ENCODE results near the gene POC1A. TPM values are rescaled to one million over a fixed set of nuclear protein-coding genes. Genes with fewer than 3 reads are reported as not detected.

Gene POC1A
- total RNA-seq, 2 experiments from 2014 or later = 32.3 to 32.7 TPM

GRCh38 chr3:52029535-52029934 is 124.7 kb downstream of the POC1A start:
- Mint-ChIP-seq H3K4me1 (ENCODE audit: low read depth) (no peaks in the 10 kb centered on the region), H3K4me3 (no peak overlapping the region), H3K36me3 (ENCODE audit: low read depth) (no peaks in the 10 kb centered on the region), H3K27ac (no peak overlapping the region), H3K9me3 (no peaks in the 10 kb centered on the region), H3K27me3 (ENCODE audit: low read depth) (no peaks in the 10 kb centered on the region)
- no peak for DNase-seq
- CTCF ChIA-PET = no interaction called here
- intact Hi-C loops (cut with micrococcal nuclease) = no loop called here

- H3K36me3 Mint-ChIP-seq (ENCODE audit: low read depth) = no peaks in the 10 kb centered on the region
- H3K27ac Mint-ChIP-seq = no peak overlapping the region
- CTCF ChIA-PET = interaction anchor here (0.7 to 0.8 kb wide), 2 partner anchors 12 to 119 kb away, joined by 3 read pairs; no protein-coding TSS in a partner anchor
- DNase-seq = no peak
- H3K4me3 Mint-ChIP-seq = no peak overlapping the region
- H3K27me3 Mint-ChIP-seq (ENCODE audit: low read depth) = no peaks in the 10 kb centered on the region
- intact Hi-C loops (cut with micrococcal nuclease) = no loop called here
- H3K9me3 Mint-ChIP-seq = no peaks in the 10 kb centered on the region
- no peaks in the 10 kb centered on the region for H3K4me1 Mint-ChIP-seq (ENCODE audit: low read depth)
Measured at GRCh38 chr3:52029053-52029452, 125.2 kb downstream of the POC1A start.

GRCh38 chr3:52028572-52028971 is 125.7 kb downstream of the POC1A start:
- H3K4me1 Mint-ChIP-seq (ENCODE audit: low read depth) = no peaks in the 10 kb centered on the region
- H3K27ac Mint-ChIP-seq = no peak overlapping the region
- no peaks in the 10 kb centered on the region for H3K27me3 Mint-ChIP-seq (ENCODE audit: low read depth)
- no peak for DNase-seq
- intact Hi-C loops (cut with micrococcal nuclease) = no loop called here
- no peaks in the 10 kb centered on the region for H3K36me3 Mint-ChIP-seq (ENCODE audit: low read depth)
- H3K4me3 Mint-ChIP-seq = no peak overlapping the region
- H3K9me3 Mint-ChIP-seq = no peaks in the 10 kb centered on the region
- CTCF ChIA-PET = interaction anchor here (0.7 to 0.8 kb wide), 2 partner anchors 12 to 119 kb away, joined by 3 read pairs; no protein-coding TSS in a partner anchor

GRCh38 chr3:52026041-52026440 is 128.2 kb downstream of the POC1A start:
- intact Hi-C loops (cut with micrococcal nuclease) = no loop called here

GRCh38 chr3:52025453-52025852 is 128.8 kb downstream of the POC1A start:
- no peak overlapping the region for H3K27ac Mint-ChIP-seq
- no peaks in the 10 kb centered on the region for H3K36me3 Mint-ChIP-seq (ENCODE audit: low read depth)
- DNase-seq = no peak
- H3K27me3 Mint-ChIP-seq (ENCODE audit: low read depth) = no peaks in the 10 kb centered on the region
- no peaks in the 10 kb centered on the region for H3K9me3 Mint-ChIP-seq
- CTCF ChIA-PET = no interaction called here
- intact Hi-C loops (cut with micrococcal nuclease) = no loop called here
- no peak overlapping the region for H3K4me3 Mint-ChIP-seq
- no peaks in the 10 kb centered on the region for H3K4me1 Mint-ChIP-seq (ENCODE audit: low read depth)

More at GRCh38 chr3:52026041-52026440, 128.2 kb downstream of the POC1A start:
- CTCF ChIA-PET = no interaction called here
- H3K9me3 Mint-ChIP-seq = no peaks in the 10 kb centered on the region
- no peak overlapping the region for H3K4me3 Mint-ChIP-seq
- H3K27ac Mint-ChIP-seq = no peak overlapping the region
- H3K4me1 Mint-ChIP-seq (ENCODE audit: low read depth) = no peaks in the 10 kb centered on the region
- H3K27me3 Mint-ChIP-seq (ENCODE audit: low read depth) = no peaks in the 10 kb centered on the region
- no peak for DNase-seq
- H3K36me3 Mint-ChIP-seq (ENCODE audit: low read depth) = no peaks in the 10 kb centered on the region

Other genes starting within 250 kb of the POC1A start
- gene RRP9, start 212.5 kb downstream of the POC1A start, total RNA-seq = 10 to 100 TPM; 24.6 to 25.0 TPM
- 10 to 100 TPM in 1 of 2 experiments, 1 to 10 TPM in 1; 10.0 to 11.1 TPM for gene PARP3, start 212.1 kb downstream of the POC1A start, total RNA-seq
- gene GPR62, start 199.0 kb downstream of the POC1A start, total RNA-seq = not detected
- gene PCBP4, start 187.0 kb downstream of the POC1A start, total RNA-seq = 1 to 10 TPM; 8.9 to 9.1 TPM
- 10 to 100 TPM; 81.8 to 85.8 TPM for gene ABHD14B, start 180.4 kb downstream of the POC1A start, total RNA-seq
- gene ABHD14A, start 179.4 kb downstream of the POC1A start, total RNA-seq = 1 to 10 TPM; 5.4 to 5.7 TPM
- gene ACY1, start 170.9 kb downstream of the POC1A start, total RNA-seq = 10 to 100 TPM; 62.1 to 68.9 TPM
- 1,000 to 10,000 TPM; 1,927 to 1,957 TPM for gene RPL29, start 158.5 kb downstream of the POC1A start, total RNA-seq
- gene DUSP7, start 97.9 kb downstream of the POC1A start, total RNA-seq = 1 to 10 TPM; 8.2 to 9.1 TPM
- gene ALAS1, start 43.7 kb upstream of the POC1A start, total RNA-seq = 10 to 100 TPM; 35.7 to 37.8 TPM
- gene TLR9, start 71.2 kb upstream of the POC1A start, total RNA-seq = under 1 TPM; 0.62 to 0.89 TPM
- 10 to 100 TPM; 89.1 to 91.3 TPM for gene TWF2, start 84.7 kb upstream of the POC1A start, total RNA-seq
- gene PPM1M, start 91.3 kb upstream of the POC1A start, total RNA-seq = 100 to 1,000 TPM; 107 to 108 TPM
- gene WDR82, start 124.2 kb upstream of the POC1A start, total RNA-seq = 100 to 1,000 TPM; 176 to 177 TPM
- 10 to 100 TPM; 25.9 to 27.7 TPM for gene GLYCTK, start 133.4 kb upstream of the POC1A start, total RNA-seq
- 1 to 10 TPM; 9.4 TPM for gene DNAH1, start 161.9 kb upstream of the POC1A start, total RNA-seq